Thyroid gland (tissue), 4 donors: Measurements from ENCODE around the gene PRSS12.

ENCODE experiments used
- POLR2A ChIP-seq, 2 donors: fragments of 450-650 bp; IDR thresholded peaks; one replicate each; pipeline ENCODE4 v1.6.1; 2017; ENCODE audit warnings: antibody characterized with exemption in 2 of 2, mild to moderate bottlenecking in 2 of 2, moderate library complexity in 1 of 2
- TF ChIP-seq, protein P1 (sequence below), 6 experiments: fragments of 200-600 bp in 3 of 6; fragments of 450-650 bp in 3 of 6; sonication (generic) in 3 of 6; IDR thresholded peaks; one replicate each; pipeline ENCODE4 v1.5.1; 2016 to 2019; ENCODE audit warnings: antibody characterized with exemption in 6 of 6, mild to moderate bottlenecking in 2 of 6, inconsistent platforms in 1 of 6, moderate library complexity in 1 of 6

DNA sequence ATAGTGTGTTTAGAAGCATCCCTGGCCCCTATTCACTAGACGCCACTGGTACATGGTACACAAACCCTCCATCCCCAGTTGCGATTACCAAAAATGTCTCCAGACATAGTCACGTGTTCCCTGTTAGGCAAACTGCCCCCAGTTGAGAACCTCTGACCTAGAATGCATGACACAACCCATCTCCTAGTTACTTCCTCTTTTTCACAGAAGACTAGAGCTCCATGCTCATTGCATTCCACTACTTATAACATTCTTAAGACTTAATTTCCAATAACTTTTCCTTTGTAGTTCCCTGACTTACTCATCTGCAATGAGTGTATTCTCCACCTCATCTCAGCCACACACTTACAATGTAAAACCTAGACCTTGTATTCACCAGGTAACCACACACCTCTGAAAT is 68.6 kb downstream of the PRSS12 start:
- TF ChIP-seq, protein P1, sequence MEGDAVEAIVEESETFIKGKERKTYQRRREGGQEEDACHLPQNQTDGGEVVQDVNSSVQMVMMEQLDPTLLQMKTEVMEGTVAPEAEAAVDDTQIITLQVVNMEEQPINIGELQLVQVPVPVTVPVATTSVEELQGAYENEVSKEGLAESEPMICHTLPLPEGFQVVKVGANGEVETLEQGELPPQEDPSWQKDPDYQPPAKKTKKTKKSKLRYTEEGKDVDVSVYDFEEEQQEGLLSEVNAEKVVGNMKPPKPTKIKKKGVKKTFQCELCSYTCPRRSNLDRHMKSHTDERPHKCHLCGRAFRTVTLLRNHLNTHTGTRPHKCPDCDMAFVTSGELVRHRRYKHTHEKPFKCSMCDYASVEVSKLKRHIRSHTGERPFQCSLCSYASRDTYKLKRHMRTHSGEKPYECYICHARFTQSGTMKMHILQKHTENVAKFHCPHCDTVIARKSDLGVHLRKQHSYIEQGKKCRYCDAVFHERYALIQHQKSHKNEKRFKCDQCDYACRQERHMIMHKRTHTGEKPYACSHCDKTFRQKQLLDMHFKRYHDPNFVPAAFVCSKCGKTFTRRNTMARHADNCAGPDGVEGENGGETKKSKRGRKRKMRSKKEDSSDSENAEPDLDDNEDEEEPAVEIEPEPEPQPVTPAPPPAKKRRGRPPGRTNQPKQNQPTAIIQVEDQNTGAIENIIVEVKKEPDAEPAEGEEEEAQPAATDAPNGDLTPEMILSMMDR (IDR thresholded peaks at IDR 0.05) = no peak
- no peak for TF ChIP-seq POLR2A (IDR thresholded peaks at IDR 0.05)
